ENCODE data around the gene DBT. TPM values are rescaled to one million over a fixed set of nuclear protein-coding genes. Genes with fewer than 3 reads are reported as not detected.

Gene DBT
- total and polyA plus RNA-seq, 10 of the 15 experiments (the other 5 are each of a cell fraction or from before 2014, with no cell fraction given): 2.1 to 15.9 (median 6.9) TPM

DNA sequence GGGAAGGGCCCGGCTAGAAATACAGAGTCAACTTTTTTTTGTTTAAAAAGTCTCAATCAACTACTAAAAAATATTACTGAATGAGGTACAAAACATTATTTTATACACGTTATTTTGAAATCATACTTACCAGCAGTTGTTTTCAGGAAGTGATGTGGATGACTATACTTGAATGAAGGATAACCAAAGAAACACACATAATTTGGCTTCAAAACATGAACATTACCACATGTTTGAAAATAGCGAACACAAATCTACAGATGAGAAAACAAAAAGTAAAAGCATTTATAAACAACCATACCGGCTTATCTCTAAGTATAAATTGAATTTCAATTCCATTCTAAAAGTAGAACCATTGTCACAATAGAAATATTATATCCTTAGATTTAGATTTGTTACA, 9.0 kb downstream of the DBT start:
- no peaks in the 10 kb centered on the region; a peak in 2 of 4 replicates for H3K36me3 ChIP-seq (ENCODE audit: control insufficient read depth in 2 of 2, insufficient read depth in 2 of 2, low read length in 1 of 2)
- H3K4me1 ChIP-seq (ENCODE audit: control insufficient read depth, insufficient read depth, low read length): no peaks in the 10 kb centered on the region
- H3K4me3 ChIP-seq: no peak overlapping the region
- ATAC-seq: no peak
- no peak overlapping the region for H3K9ac ChIP-seq (ENCODE audit: control insufficient read depth, insufficient read depth, low read length)
- no peaks in the 10 kb centered on the region for H4K20me1 ChIP-seq (ENCODE audit: control insufficient read depth, insufficient read depth)
- no peaks in the 10 kb centered on the region for H3K27me3 ChIP-seq (replicated peaks in 1 of 2; ENCODE audit: control insufficient read depth in 2 of 2, insufficient read depth in 2 of 2, low read length in 1 of 2)
- no peak for FAIRE-seq
- ChIA-PET SMC1A (ENCODE audit: uncharacterized antibody, unreplicated experiment) (interaction anchor here (0.6 kb wide), 1 partner anchor 109 kb away, joined by 3 read pairs; no protein-coding TSS in a partner anchor), POLR2A (interaction anchor here (2.1 kb wide), 1 partner anchor 8 kb away, joined by 7 read pairs; the partner anchor contains the start of gene DBT), CTCF (no interaction called here), RAD21 (ENCODE audit: unreplicated experiment) (interaction anchor here (0.8 kb wide), 1 partner anchor 9 kb away, joined by 3 read pairs; the partner anchor contains the start of gene DBT)
- no peak overlapping the region for H2AFZ ChIP-seq (ENCODE audit: control insufficient read depth, low read depth, low read length)
- H3K27ac ChIP-seq (ENCODE audit: control insufficient read depth, insufficient read depth): no peak overlapping the region
- in situ Hi-C loops (cut with MboI): no loop called here
- WGBS (ENCODE audit: insufficient coverage, insufficient replicate concordance, low lambda C conversion rate, missing lambda C conversion rate): 96% methylated on average over 4 of the region's 4 CpGs
- TF ChIP-seq, protein P1, sequence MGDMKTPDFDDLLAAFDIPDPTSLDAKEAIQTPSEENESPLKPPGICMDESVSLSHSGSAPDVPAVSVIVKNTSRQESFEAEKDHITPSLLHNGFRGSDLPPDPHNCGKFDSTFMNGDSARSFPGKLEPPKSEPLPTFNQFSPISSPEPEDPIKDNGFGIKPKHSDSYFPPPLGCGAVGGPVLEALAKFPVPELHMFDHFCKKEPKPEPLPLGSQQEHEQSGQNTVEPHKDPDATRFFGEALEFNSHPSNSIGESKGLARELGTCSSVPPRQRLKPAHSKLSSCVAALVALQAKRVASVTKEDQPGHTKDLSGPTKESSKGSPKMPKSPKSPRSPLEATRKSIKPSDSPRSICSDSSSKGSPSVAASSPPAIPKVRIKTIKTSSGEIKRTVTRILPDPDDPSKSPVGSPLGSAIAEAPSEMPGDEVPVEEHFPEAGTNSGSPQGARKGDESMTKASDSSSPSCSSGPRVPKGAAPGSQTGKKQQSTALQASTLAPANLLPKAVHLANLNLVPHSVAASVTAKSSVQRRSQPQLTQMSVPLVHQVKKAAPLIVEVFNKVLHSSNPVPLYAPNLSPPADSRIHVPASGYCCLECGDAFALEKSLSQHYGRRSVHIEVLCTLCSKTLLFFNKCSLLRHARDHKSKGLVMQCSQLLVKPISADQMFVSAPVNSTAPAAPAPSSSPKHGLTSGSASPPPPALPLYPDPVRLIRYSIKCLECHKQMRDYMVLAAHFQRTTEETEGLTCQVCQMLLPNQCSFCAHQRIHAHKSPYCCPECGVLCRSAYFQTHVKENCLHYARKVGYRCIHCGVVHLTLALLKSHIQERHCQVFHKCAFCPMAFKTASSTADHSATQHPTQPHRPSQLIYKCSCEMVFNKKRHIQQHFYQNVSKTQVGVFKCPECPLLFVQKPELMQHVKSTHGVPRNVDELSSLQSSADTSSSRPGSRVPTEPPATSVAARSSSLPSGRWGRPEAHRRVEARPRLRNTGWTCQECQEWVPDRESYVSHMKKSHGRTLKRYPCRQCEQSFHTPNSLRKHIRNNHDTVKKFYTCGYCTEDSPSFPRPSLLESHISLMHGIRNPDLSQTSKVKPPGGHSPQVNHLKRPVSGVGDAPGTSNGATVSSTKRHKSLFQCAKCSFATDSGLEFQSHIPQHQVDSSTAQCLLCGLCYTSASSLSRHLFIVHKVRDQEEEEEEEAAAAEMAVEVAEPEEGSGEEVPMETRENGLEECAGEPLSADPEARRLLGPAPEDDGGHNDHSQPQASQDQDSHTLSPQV (IDR thresholded peaks at IDR 0.05): no peak
- TF ChIP-seq RB1 (IDR thresholded peaks at IDR 0.05; ENCODE audit: borderline replicate concordance) (no peak), KLF5 (IDR thresholded peaks at IDR 0.05; ENCODE audit: partially characterized antibody) (no peak), EED (IDR thresholded peaks at IDR 0.05; ENCODE audit: low read depth) (no peak)
- DNase-seq (ENCODE audit: low read depth, low spot score): no peak
- intact Hi-C loops (cut with micrococcal nuclease; ENCODE audit: unreplicated experiment): no loop called here
- no peaks in the 10 kb centered on the region for H3K9me3 ChIP-seq (replicated peaks; ENCODE audit: control insufficient read depth, insufficient read depth, low read length)
- H3K4me2 ChIP-seq (ENCODE audit: control insufficient read depth, insufficient read depth): no peak overlapping the region
- BruUV-seq (replicated peaks): no TSS peak
- H3K79me2 ChIP-seq (ENCODE audit: control insufficient read depth, insufficient read depth, low read length): peaks cover 9% of the 10 kb centered on the region
